ENCODE measurements around the gene ZNF493. TPM values are rescaled to one million over a fixed set of nuclear protein-coding genes. Genes with fewer than 3 reads are reported as not detected.

The ZNF493 gene
- total RNA-seq (10 to 100 TPM; 28.2 to 49.3 (median 39.6) TPM), polyA plus RNA-seq (1 to 10 TPM; 2.8 to 7.6 (median 3.0) TPM)

- intact Hi-C loops (cut with DNase I): loop anchor here (1.0 kb wide), 1 partner anchor 68 kb away; the partner anchor contains the start of gene ZNF708
- WGBS, 2 donors: 0 to 1% methylated on average over 31 of the region's 31 CpGs
These were observed at the start of gene ZNF493 for GRCh38 chr19:21396893-21397572. Gene ZNF493 (plus strand): TSS chr19:21397133. CDS start chr19:21397238, 105 bp downstream.

DNA sequence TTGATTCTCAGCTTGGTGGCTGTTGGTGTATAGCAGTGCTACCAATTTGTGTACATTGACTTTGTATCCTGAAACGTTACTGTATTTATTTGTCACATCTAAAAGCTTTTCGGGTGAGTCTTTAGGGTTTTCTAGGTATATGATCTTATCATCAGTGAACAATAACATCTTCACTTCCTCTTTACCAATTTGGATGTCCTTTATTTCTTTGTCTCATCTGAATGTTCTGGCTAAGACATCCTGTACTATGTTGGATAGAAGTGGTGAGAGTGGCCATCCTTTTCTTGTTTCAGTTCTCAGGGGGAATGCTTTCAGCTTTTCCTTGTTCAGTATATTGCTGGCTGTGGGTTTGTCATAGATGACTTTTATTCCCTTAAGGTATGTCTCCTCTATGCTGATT, 44.1 kb upstream of the ZNF493 start:
- intact Hi-C loops (cut with DNase I): no loop called here
- Histone ChIP-seq H3K9me3 (peaks cover 0 to 6% (median 0%) of the 10 kb centered on the region in 4 donors), H3K36me3 (no peaks in the 10 kb centered on the region), H3K27me3 (no peaks in the 10 kb centered on the region), H3K27ac (no peak overlapping the region), H3K4me1 (no peaks in the 10 kb centered on the region), H3K4me3 (no peak overlapping the region)
- WGBS, 2 donors: 40 to 69% methylated on average over 2 of the region's 2 CpGs
- TF ChIP-seq CTCF (IDR thresholded peaks at IDR 0.05) (no peak), EP300 (IDR thresholded peaks at IDR 0.05) (no peak), POLR2AphosphoS5 (IDR thresholded peaks at IDR 0.05) (no peak), POLR2A (IDR thresholded peaks at IDR 0.05) (no peak)
- no peak for DNase-seq

More at GRCh38 chr19:21396893-21397572, at the start of gene ZNF493:
- Histone ChIP-seq H3K27me3 (no peaks in the 10 kb centered on the region), H3K36me3 (peaks cover 0 to 4% (median 0%) of the 10 kb centered on the region in 4 donors), H3K4me1 (peaks cover 0 to 33% (median 22%) of the 10 kb centered on the region in 4 donors), H3K4me3 (peak within 1 kb of the TSS; percentile 60 to 73 (median 64)), H3K27ac (peak within 1 kb of the TSS; percentile 76 to 89 (median 82)), H3K9me3 (no peaks in the 10 kb centered on the region)
- peak; percentile 97 for DNase-seq
- TF ChIP-seq CTCF (IDR thresholded peaks at IDR 0.05): no peak
- peak; percentile 70 to 92 (median 86) for TF ChIP-seq POLR2AphosphoS5 (IDR thresholded peaks at IDR 0.05)
- TF ChIP-seq POLR2A (IDR thresholded peaks at IDR 0.05): peak; percentile 67 to 70
- TF ChIP-seq EP300 (IDR thresholded peaks at IDR 0.05): no peak

DNA sequence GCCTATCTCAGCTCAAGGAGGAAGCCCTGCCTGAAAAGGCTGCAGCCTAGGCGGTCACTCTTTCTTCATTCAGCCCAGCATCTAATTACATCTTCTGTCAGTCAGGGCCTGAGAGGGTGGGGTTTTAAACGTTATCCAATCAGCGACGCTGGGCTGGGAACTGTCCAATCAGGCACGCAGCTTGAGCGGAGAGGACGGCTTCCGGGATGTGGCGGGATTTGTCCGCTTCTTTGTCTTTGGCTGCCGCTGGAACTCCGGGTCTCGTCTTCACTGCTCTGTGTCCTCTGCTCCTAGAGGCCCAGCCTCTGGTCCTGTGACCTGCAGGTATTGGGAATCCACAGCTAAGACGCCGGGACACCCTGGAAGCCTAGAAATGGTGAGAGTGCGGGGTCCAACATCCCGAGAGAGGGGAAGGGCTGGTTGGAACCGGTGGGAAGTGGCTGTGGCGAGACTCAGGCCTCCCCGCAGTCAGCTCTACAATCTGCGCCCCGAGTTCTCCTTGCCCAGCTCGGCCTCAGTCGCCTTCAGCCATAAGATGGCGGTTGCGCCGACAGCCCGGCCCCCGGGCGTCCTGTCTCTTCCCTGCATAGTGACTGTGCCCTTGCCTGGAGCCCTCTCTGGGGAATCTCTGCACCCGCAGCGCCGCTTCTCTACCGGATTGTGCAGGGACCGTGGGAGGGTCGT, 38.0 kb upstream of the ZNF493 start, which contains the start of gene ZNF738:
TSS of gene ZNF738 (plus strand) at position 233 of the 684 bp plus-strand sequence. CDS start at position 374, 141 bp downstream.
- Histone ChIP-seq H3K36me3 (peaks cover 0 to 14% (median 0%) of the 10 kb centered on the region in 4 donors), H3K27me3 (no peaks in the 10 kb centered on the region), H3K4me1 (no peaks in the 10 kb centered on the region), H3K27ac (peak within 1 kb of the TSS; percentile 74 to 89 (median 82)), H3K9me3 (no peaks in the 10 kb centered on the region), H3K4me3 (peak within 1 kb of the TSS; percentile 59 to 72 (median 64))
- peak; percentile 96 for DNase-seq
- intact Hi-C loops (cut with DNase I): loop anchor here (1.0 kb wide), 1 partner anchor 30 kb away; the partner anchor contains the start of gene ZNF708
- 0% methylated on average over 36 of the region's 36 CpGs for WGBS, 2 donors
- TF ChIP-seq POLR2AphosphoS5 (IDR thresholded peaks at IDR 0.05) (peak; percentile 27 to 85 (median 60)), EP300 (IDR thresholded peaks at IDR 0.05) (no peak), CTCF (IDR thresholded peaks at IDR 0.05) (no peak), POLR2A (IDR thresholded peaks at IDR 0.05) (peak in 1 of 2 donors; percentile 17)

GRCh38 chr19:21362291-21362690, 34.6 kb upstream of the ZNF493 start:
- H3K4me3 ChIP-seq: no peak overlapping the region
- no peak for DNase-seq
- WGBS, 2 donors: 97 to 98% methylated on average over 3 of the region's 3 CpGs
- H3K9me3 ChIP-seq: peaks cover 0 to 3% (median 0%) of the 10 kb centered on the region in 4 donors
- intact Hi-C loops (cut with DNase I): no loop called here
- TF ChIP-seq EP300 (IDR thresholded peaks at IDR 0.05) (no peak), POLR2A (IDR thresholded peaks at IDR 0.05) (no peak), POLR2AphosphoS5 (IDR thresholded peaks at IDR 0.05) (no peak), CTCF (IDR thresholded peaks at IDR 0.05) (no peak)
- H3K36me3 ChIP-seq: peaks cover 0 to 14% (median 0%) of the 10 kb centered on the region in 4 donors
- H3K27me3 ChIP-seq: no peaks in the 10 kb centered on the region
- no peaks in the 10 kb centered on the region for H3K4me1 ChIP-seq
- H3K27ac ChIP-seq: no peak overlapping the region

Measured in sigmoid colon (tissue), 7 donors.